DND-41 (cell line): ENCODE results near the gene NAIF1.

Experiments
- ATAC-seq: fragments of 200-7000 bp; cut with Tn5 transposase; 3 replicates; pipeline ENCODE4 v1.9.1; 2021; ENCODE audit warnings: low read depth; ENCODE audit not compliant: insufficient read depth
- DNase-seq: peaks from one replicate; pipeline ENCODE4 v3.0.0-alpha.2; 2020
- H2AFZ ChIP-seq: 2 replicates; pipeline ENCODE4 v1.6.0; 2012; ENCODE audit warnings: low read depth, low read length
- H3K27ac ChIP-seq: 2 replicates; pipeline ENCODE4 v1.5.1; 2012; ENCODE audit warnings: low read length, inconsistent platforms
- H3K27me3 ChIP-seq: fragments of 200-600 bp; sonication (generic); 2 replicates; pipeline ENCODE4 v1.6.0; 2012; ENCODE audit warnings: low read length, mild to moderate bottlenecking, inconsistent platforms; ENCODE audit not compliant: insufficient read depth, poor library complexity
- H3K36me3 ChIP-seq: 2 replicates; pipeline ENCODE4 v1.5.1; 2012; ENCODE audit warnings: low read length, inconsistent platforms; ENCODE audit not compliant: insufficient read depth
- H3K4me1 ChIP-seq: 2 replicates; pipeline ENCODE4 v1.5.1; 2012; ENCODE audit warnings: mild to moderate bottlenecking, low read length; ENCODE audit not compliant: insufficient read depth
- H3K4me2 ChIP-seq: 2 replicates; pipeline ENCODE4 v1.6.0; 2012; ENCODE audit warnings: mild to moderate bottlenecking, moderate library complexity, low read length, inconsistent platforms; ENCODE audit not compliant: insufficient read depth
- H3K4me3 ChIP-seq, 2 experiments: fragments of 200-600 bp in 1 of 2; shearing (Covaris generic) in 1 of 2; 2 replicates each; pipeline ENCODE4 v1.5.1; 2012 to 2016; ENCODE audit warnings: inconsistent platforms in 2 of 2, low read length in 2 of 2, mild to moderate bottlenecking in 2 of 2, low read depth in 1 of 2, moderate library complexity in 1 of 2
- H3K79me2 ChIP-seq: 2 replicates; pipeline ENCODE4 v1.6.0; 2012; ENCODE audit warnings: low read length, inconsistent platforms; ENCODE audit not compliant: insufficient read depth
- H3K9ac ChIP-seq: 2 replicates; pipeline ENCODE4 v1.6.0; 2012; ENCODE audit warnings: low read depth, mild to moderate bottlenecking, inconsistent platforms, low read length, moderate library complexity
- H3K9me3 ChIP-seq: 2 replicates; pipeline ENCODE4 v1.5.1; 2012; ENCODE audit warnings: low read length, moderate library complexity, mild to moderate bottlenecking, inconsistent platforms; ENCODE audit not compliant: insufficient read depth, severe bottlenecking
- H4K20me1 ChIP-seq: 2 replicates; pipeline ENCODE4 v1.6.0; 2012; ENCODE audit warnings: low read length; ENCODE audit not compliant: insufficient read depth
- CTCF ChIP-seq: IDR thresholded peaks from 2 replicates; pipeline ENCODE4 v1.5.1; 2012; ENCODE audit warnings: borderline replicate concordance, low read length, moderate library complexity, mild to moderate bottlenecking; ENCODE audit not compliant: poor library complexity, severe bottlenecking; ENCODE audit errors: extremely low read depth
- EZH2 ChIP-seq: IDR thresholded peaks from 3 replicates; pipeline ENCODE4 v1.6.1; 2012; ENCODE audit warnings: borderline replicate concordance, low read depth, mild to moderate bottlenecking, moderate library complexity, low read length, inconsistent platforms; ENCODE audit not compliant: severe bottlenecking

The NAIF1 gene

GRCh38 chr9:128062846-128063831 is 4.0 kb downstream of the NAIF1 start:
- no peak overlapping the region for H3K4me2 ChIP-seq
- no peak for DNase-seq
- H3K27me3 ChIP-seq: no peaks in the 10 kb centered on the region
- no peak overlapping the region for H3K27ac ChIP-seq
- H3K9me3 ChIP-seq: no peaks in the 10 kb centered on the region
- H3K9ac ChIP-seq: no peak overlapping the region
- ATAC-seq: no peak
- TF ChIP-seq EZH2 (no peak), CTCF (no peak)
- H3K36me3 ChIP-seq: peaks cover 24% of the 10 kb centered on the region
- peaks cover 24% of the 10 kb centered on the region for H3K79me2 ChIP-seq
- H4K20me1 ChIP-seq: no peaks in the 10 kb centered on the region
- H3K4me1 ChIP-seq: peaks cover 24% of the 10 kb centered on the region
- no peak overlapping the region for H2AFZ ChIP-seq
- H3K4me3 ChIP-seq: no peak overlapping the region

DNA sequence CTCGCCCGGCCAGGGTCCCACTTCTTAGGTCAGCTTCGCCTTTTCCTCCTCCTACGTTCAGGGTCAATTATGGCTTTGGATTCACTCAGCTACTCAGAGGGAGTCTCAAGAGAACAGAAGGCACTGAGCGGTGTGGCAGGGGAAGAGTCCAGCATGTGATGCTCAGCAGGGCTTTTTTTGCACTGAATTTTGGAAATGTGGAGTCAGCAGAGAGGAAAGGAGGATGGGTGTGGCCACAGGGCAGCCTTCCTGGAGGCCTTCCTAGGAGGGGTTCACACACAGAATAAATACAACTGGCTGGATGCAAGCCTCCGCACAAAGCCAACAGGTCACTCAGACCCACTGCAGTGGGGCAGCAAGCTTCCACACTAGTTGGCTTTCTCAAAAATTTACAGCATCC is 4.8 kb downstream of the NAIF1 start:
- H3K4me3 ChIP-seq: no peak overlapping the region
- no peak for ATAC-seq
- no peak for TF ChIP-seq CTCF
- no peak for TF ChIP-seq EZH2

GRCh38 chr9:128061275-128061960 is 5.7 kb downstream of the NAIF1 start:
- no peak overlapping the region for H3K4me2 ChIP-seq

More for the DNA sequence above, 4.8 kb downstream of the NAIF1 start:
- no peak overlapping the region for H3K4me2 ChIP-seq
- H3K4me1 ChIP-seq: peaks cover 24% of the 10 kb centered on the region
- H3K36me3 ChIP-seq: peaks cover 24% of the 10 kb centered on the region
- H3K9ac ChIP-seq: no peak overlapping the region
- H3K27me3 ChIP-seq: no peaks in the 10 kb centered on the region
- no peak for DNase-seq
- H3K9me3 ChIP-seq: no peaks in the 10 kb centered on the region
- H3K27ac ChIP-seq: no peak overlapping the region
- H3K79me2 ChIP-seq: peaks cover 23% of the 10 kb centered on the region
- H2AFZ ChIP-seq: no peak overlapping the region
- no peaks in the 10 kb centered on the region for H4K20me1 ChIP-seq

More at GRCh38 chr9:128061275-128061960, 5.7 kb downstream of the NAIF1 start:
- ATAC-seq (no peak), DNase-seq (no peak)
- Histone ChIP-seq H3K79me2 (peaks cover 17% of the 10 kb centered on the region), H3K27me3 (no peaks in the 10 kb centered on the region), H4K20me1 (no peaks in the 10 kb centered on the region), H2AFZ (no peak overlapping the region), H3K9me3 (no peaks in the 10 kb centered on the region), H3K36me3 (peaks cover 24% of the 10 kb centered on the region), H3K27ac (no peak overlapping the region), H3K4me3 (no peak overlapping the region), H3K9ac (no peak overlapping the region), H3K4me1 (peaks cover 17% of the 10 kb centered on the region)
- no peak for TF ChIP-seq CTCF
- TF ChIP-seq EZH2: no peak
